Measurements from ENCODE around the gene LCOR.

Gene LCOR

GRCh38 chr10:96988426-96988825 is 156.3 kb downstream of the LCOR start:
- no peak for DNase-seq

- DNase-seq: no peak
Measured at GRCh38 chr10:96991313-96991841, 159.3 kb downstream of the LCOR start.

GRCh38 chr10:96992721-96993120 is 160.6 kb downstream of the LCOR start:
- no peak for DNase-seq

GRCh38 chr10:96995851-96996250 is 163.8 kb downstream of the LCOR start:
- DNase-seq: no peak

- no peak for DNase-seq
Measured at GRCh38 chr10:96996275-96996965, 164.3 kb downstream of the LCOR start.

GRCh38 chr10:96998329-96998888 is 166.3 kb downstream of the LCOR start:
- DNase-seq: peak; percentile 19

- DNase-seq: no peak
Measured at GRCh38 chr10:96999337-96999736, 167.2 kb downstream of the LCOR start.

GRCh38 chr10:96999987-97000386 is 167.9 kb downstream of the LCOR start:
- DNase-seq: no peak

GRCh38 chr10:97000487-97001182 is 168.5 kb downstream of the LCOR start:
- no peak for DNase-seq

GRCh38 chr10:97001183-97001991 is 169.3 kb downstream of the LCOR start:
- DNase-seq: no peak

- DNase-seq: no peak
Measured at GRCh38 chr10:97002670-97003069, 170.6 kb downstream of the LCOR start.

GRCh38 chr10:97003151-97003803 is 171.2 kb downstream of the LCOR start:
- DNase-seq: no peak

- DNase-seq: no peak
Measured at GRCh38 chr10:97003804-97004201, 171.7 kb downstream of the LCOR start.

- no peak for DNase-seq
Measured at GRCh38 chr10:97004591-97004990, 172.5 kb downstream of the LCOR start.

- no peak for DNase-seq
Measured at GRCh38 chr10:97005349-97005748, 173.3 kb downstream of the LCOR start.

- no peak for DNase-seq
Measured at GRCh38 chr10:97006364-97006763, 174.3 kb downstream of the LCOR start.

GRCh38 chr10:97007417-97007816 is 175.3 kb downstream of the LCOR start:
- no peak for DNase-seq

GRCh38 chr10:97010695-97011206 is 178.7 kb downstream of the LCOR start:
- no peak for DNase-seq

- no peak for DNase-seq
Measured at GRCh38 chr10:97011397-97011796, 179.3 kb downstream of the LCOR start.

GRCh38 chr10:97012470-97012869 is 180.4 kb downstream of the LCOR start:
- DNase-seq: no peak

- no peak for DNase-seq
Measured at GRCh38 chr10:97013568-97013967, 181.5 kb downstream of the LCOR start.

GRCh38 chr10:97013983-97014382 is 181.9 kb downstream of the LCOR start:
- DNase-seq: no peak
